WTC11 (cell line): ENCODE data around the gene TMTC1.

ENCODE experiments used
- CTCF ChIP-seq: fragments of 200-600 bp; IDR thresholded peaks from 2 replicates; pipeline ENCODE4 v1.8.0; 2022; ENCODE audit warnings: antibody characterized with exemption
- MYBL2 ChIP-seq: sonication (generic); formaldehyde crosslinking; IDR thresholded peaks from 2 replicates; pipeline ENCODE4 v1.8.1; 2023; ENCODE audit warnings: mild to moderate bottlenecking, moderate library complexity, missing genetic modification reagents
- NR3C1 ChIP-seq: sonication (generic); formaldehyde crosslinking; conservative IDR thresholded peaks from 2 replicates; pipeline ENCODE4 v1.8.1; 2023; ENCODE audit warnings: low read depth, mild to moderate bottlenecking, missing genetic modification reagents
- SMAD4 ChIP-seq: sonication (generic); formaldehyde crosslinking; IDR thresholded peaks from 2 replicates; pipeline ENCODE4 v1.8.0; 2022; ENCODE audit warnings: mild to moderate bottlenecking, missing genetic modification reagents
- TEAD4 ChIP-seq: sonication (generic); formaldehyde crosslinking; IDR thresholded peaks from 2 replicates; pipeline ENCODE4 v1.8.0; 2022; ENCODE audit warnings: mild to moderate bottlenecking, missing genetic modification reagents
- USF1 ChIP-seq: sonication (generic); formaldehyde crosslinking; IDR thresholded peaks from 2 replicates; pipeline ENCODE4 v1.8.0; 2022; ENCODE audit warnings: mild to moderate bottlenecking, missing genetic modification reagents
- TF ChIP-seq, protein P1 (sequence below): sonication (generic); formaldehyde crosslinking; IDR thresholded peaks from 2 replicates; pipeline ENCODE4 v1.8.1; 2023; ENCODE audit warnings: mild to moderate bottlenecking, missing genetic modification reagents, borderline replicate concordance

- TF ChIP-seq, protein P1, sequence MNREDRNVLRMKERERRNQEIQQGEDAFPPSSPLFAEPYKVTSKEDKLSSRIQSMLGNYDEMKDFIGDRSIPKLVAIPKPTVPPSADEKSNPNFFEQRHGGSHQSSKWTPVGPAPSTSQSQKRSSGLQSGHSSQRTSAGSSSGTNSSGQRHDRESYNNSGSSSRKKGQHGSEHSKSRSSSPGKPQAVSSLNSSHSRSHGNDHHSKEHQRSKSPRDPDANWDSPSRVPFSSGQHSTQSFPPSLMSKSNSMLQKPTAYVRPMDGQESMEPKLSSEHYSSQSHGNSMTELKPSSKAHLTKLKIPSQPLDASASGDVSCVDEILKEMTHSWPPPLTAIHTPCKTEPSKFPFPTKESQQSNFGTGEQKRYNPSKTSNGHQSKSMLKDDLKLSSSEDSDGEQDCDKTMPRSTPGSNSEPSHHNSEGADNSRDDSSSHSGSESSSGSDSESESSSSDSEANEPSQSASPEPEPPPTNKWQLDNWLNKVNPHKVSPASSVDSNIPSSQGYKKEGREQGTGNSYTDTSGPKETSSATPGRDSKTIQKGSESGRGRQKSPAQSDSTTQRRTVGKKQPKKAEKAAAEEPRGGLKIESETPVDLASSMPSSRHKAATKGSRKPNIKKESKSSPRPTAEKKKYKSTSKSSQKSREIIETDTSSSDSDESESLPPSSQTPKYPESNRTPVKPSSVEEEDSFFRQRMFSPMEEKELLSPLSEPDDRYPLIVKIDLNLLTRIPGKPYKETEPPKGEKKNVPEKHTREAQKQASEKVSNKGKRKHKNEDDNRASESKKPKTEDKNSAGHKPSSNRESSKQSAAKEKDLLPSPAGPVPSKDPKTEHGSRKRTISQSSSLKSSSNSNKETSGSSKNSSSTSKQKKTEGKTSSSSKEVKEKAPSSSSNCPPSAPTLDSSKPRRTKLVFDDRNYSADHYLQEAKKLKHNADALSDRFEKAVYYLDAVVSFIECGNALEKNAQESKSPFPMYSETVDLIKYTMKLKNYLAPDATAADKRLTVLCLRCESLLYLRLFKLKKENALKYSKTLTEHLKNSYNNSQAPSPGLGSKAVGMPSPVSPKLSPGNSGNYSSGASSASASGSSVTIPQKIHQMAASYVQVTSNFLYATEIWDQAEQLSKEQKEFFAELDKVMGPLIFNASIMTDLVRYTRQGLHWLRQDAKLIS (CRISPR knock-in tag) = no peak
- TF ChIP-seq CTCF (no peak), MYBL2 (CRISPR knock-in tag) (no peak), NR3C1 (CRISPR knock-in tag) (no peak), TEAD4 (CRISPR knock-in tag) (no peak), USF1 (no peak), SMAD4 (no peak)
These were observed 274.8 kb downstream of the TMTC1 start for GRCh38 chr12:29508949-29509348.
